22Rv1 (cell line): ENCODE measurements around the gene TMEM25.

Experiments used
- H3K27ac ChIP-seq: fragments of 450-650 bp; 2 replicates; pipeline ENCODE4 v1.5.1; 2017
- CTCF ChIP-seq: fragments of 450-650 bp; IDR thresholded peaks from 2 replicates; pipeline ENCODE4 v1.5.1; 2017; ENCODE audit warnings: mild to moderate bottlenecking
- ZFX ChIP-seq: fragments of 450-650 bp; IDR thresholded peaks from 2 replicates; pipeline ENCODE4 v1.6.1; 2017; ENCODE audit warnings: antibody characterized with exemption, borderline replicate concordance

TMEM25 gene

GRCh38 chr11:118532852-118533768 lies 2.1 kb downstream of the TMEM25 start:
- H3K27ac ChIP-seq = no peak overlapping the region
- TF ChIP-seq ZFX = no peak
- no peak for TF ChIP-seq CTCF

- TF ChIP-seq CTCF (no peak), ZFX (no peak)
Measured at GRCh38 chr11:118533769-118534729, 3.1 kb downstream of the TMEM25 start.

GRCh38 chr11:118535261-118535660 lies 4.3 kb downstream of the TMEM25 start:
- TF ChIP-seq ZFX = no peak
- no peak for TF ChIP-seq CTCF
- H3K27ac ChIP-seq = no peak overlapping the region

More at GRCh38 chr11:118533769-118534729, 3.1 kb downstream of the TMEM25 start:
- H3K27ac ChIP-seq = no peak overlapping the region

- no peak overlapping the region for H3K27ac ChIP-seq
- TF ChIP-seq ZFX (no peak), CTCF (no peak)
Measured at GRCh38 chr11:118536726-118537125, 5.7 kb downstream of the TMEM25 start.

GRCh38 chr11:118537409-118537980 lies 6.5 kb downstream of the TMEM25 start:
- H3K27ac ChIP-seq = no peak overlapping the region

More at GRCh38 chr11:118537409-118537980, 6.5 kb downstream of the TMEM25 start:
- no peak for TF ChIP-seq ZFX
- no peak for TF ChIP-seq CTCF
